BJ (cell line): ENCODE measurements around the gene ZDHHC20. TPM values are rescaled to one million over a fixed set of nuclear protein-coding genes. Genes with fewer than 3 reads are reported as not detected.

Experiments
- CTCF ChIA-PET: fragments of 350-600 bp; formaldehyde crosslinking; extraction: SDS; loops from one replicate; lab custom pipeline; 2021; ENCODE audit warnings: antibody characterized with exemption, inconsistent platforms; lab: Yijun Ruan, JAX
- POLR2A ChIA-PET: fragments of 300-600 bp; sonication (Branson Sonifier 250); formaldehyde crosslinking; extraction: SDS; loops from one replicate; lab custom pipeline; 2021; ENCODE audit warnings: antibody characterized with exemption; lab: Charles Lee
- DNase-seq: peaks from one replicate; pipeline ENCODE4 v3.0.0-alpha.2; 2011; ENCODE audit warnings: low read depth
- H3K27me3 ChIP-seq: 2 replicates; pipeline ENCODE4 v1.6.0; 2011; ENCODE audit warnings: low read length; ENCODE audit not compliant: control insufficient read depth, insufficient read depth
- H3K36me3 ChIP-seq: 2 replicates; pipeline ENCODE4 v1.5.1; 2011; ENCODE audit warnings: low read length; ENCODE audit not compliant: control insufficient read depth, insufficient read depth
- H3K4me3 ChIP-seq: 2 replicates; pipeline ENCODE4 v1.5.1; 2011; ENCODE audit warnings: low read depth, mild to moderate bottlenecking, control low read depth, low read length
- polyA plus RNA-seq: library from polyadenylated mRNA; depleted of rRNA; stranded (reverse); fragments of >200 nt; gene quantifications from 2 replicates; pipeline ENCODE4 v1.2.3, GENCODE V29; 2011
- TF ChIP-seq, protein P1 (sequence below): IDR thresholded peaks from 2 replicates; pipeline ENCODE4 v1.5.1; 2011; ENCODE audit warnings: low read depth, mild to moderate bottlenecking, control low read depth, inconsistent platforms, low read length, moderate library complexity; ENCODE audit not compliant: insufficient read depth

The ZDHHC20 gene
- polyA plus RNA-seq, 1 experiment = 20.2 TPM

DNA sequence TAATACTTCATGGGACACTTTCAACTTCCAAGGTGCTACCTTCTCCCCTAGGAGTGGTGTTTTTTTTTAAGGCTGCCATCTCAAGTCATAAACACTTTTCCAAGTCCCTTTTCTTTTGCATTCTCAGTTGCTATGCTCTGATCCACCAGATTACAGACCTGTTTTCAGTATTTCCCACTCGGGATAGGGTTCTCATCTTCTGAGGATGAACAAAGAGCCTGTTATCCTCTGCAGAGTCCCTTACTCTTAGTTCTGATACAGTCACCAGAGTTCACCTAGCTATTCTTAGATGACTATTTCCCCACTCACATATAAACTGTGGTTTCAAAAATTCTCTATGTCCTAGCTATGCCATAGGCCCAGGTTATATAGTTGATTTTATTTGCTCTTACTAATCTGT, 15.9 kb downstream of the ZDHHC20 start:
- DNase-seq = no peak
- Histone ChIP-seq H3K36me3 (no peaks in the 10 kb centered on the region), H3K4me3 (no peak overlapping the region), H3K27me3 (no peaks in the 10 kb centered on the region)
- ChIA-PET CTCF (interaction anchor here (0.6 kb wide), 1 partner anchor 469 kb away, joined by 3 read pairs; no protein-coding TSS in a partner anchor), POLR2A (no interaction called here)
- TF ChIP-seq, protein P1, sequence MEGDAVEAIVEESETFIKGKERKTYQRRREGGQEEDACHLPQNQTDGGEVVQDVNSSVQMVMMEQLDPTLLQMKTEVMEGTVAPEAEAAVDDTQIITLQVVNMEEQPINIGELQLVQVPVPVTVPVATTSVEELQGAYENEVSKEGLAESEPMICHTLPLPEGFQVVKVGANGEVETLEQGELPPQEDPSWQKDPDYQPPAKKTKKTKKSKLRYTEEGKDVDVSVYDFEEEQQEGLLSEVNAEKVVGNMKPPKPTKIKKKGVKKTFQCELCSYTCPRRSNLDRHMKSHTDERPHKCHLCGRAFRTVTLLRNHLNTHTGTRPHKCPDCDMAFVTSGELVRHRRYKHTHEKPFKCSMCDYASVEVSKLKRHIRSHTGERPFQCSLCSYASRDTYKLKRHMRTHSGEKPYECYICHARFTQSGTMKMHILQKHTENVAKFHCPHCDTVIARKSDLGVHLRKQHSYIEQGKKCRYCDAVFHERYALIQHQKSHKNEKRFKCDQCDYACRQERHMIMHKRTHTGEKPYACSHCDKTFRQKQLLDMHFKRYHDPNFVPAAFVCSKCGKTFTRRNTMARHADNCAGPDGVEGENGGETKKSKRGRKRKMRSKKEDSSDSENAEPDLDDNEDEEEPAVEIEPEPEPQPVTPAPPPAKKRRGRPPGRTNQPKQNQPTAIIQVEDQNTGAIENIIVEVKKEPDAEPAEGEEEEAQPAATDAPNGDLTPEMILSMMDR = no peak

DNA sequence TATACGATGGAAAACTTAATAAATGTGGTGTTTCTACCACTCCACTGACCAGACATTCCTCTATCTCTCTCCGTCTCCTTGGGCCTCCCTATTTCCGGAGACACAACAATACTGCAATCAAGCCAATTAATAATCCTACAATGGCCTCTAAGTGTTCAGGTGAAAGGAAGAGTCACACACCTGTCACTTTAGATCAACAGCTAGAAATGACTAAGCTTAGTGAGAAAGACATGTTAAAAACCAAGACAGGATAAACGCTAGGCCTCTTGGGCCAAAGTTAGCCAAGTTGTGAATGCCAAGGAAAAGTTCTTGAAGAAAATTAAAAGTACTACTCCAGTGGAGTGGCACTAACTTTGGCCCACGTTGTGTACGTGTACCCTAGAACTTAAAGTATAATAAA, 22.5 kb downstream of the ZDHHC20 start:
- DNase-seq = no peak
- CTCF ChIA-PET = interaction anchor here (0.9 to 1.1 kb wide), 2 partner anchors 15 to 32 kb away, joined by 3 read pairs; no protein-coding TSS in a partner anchor

DNA sequence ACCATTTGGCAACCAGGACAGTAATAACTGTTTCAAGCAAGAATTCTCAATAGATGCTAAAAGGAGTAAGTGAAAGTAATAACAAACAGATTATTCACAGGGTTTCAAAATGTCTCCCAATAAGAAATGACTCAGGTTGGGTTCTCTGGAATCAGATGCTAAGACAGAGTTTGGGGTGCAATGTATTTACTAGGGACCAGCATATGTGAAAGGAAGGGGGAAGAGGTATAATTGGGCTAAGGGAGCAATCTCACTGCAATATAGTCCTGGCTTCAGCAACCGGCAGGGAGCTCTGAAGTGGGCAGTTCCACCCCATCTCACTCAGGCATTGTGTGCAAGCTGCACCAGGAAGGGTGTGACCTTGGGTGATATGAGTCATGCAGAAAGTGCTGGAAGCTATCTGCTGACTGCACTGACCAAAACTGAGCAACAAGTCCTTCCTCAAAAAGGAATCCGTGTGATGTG, 23.4 kb downstream of the ZDHHC20 start:
- TF ChIP-seq, protein P1 = no peak
- POLR2A ChIA-PET = no interaction called here

More for the DNA sequence above, 22.5 kb downstream of the ZDHHC20 start:
- H3K4me3 ChIP-seq = no peak overlapping the region
- TF ChIP-seq, protein P1 = no peak
- H3K36me3 ChIP-seq = no peaks in the 10 kb centered on the region
- POLR2A ChIA-PET = no interaction called here
- H3K27me3 ChIP-seq = no peaks in the 10 kb centered on the region

DNA sequence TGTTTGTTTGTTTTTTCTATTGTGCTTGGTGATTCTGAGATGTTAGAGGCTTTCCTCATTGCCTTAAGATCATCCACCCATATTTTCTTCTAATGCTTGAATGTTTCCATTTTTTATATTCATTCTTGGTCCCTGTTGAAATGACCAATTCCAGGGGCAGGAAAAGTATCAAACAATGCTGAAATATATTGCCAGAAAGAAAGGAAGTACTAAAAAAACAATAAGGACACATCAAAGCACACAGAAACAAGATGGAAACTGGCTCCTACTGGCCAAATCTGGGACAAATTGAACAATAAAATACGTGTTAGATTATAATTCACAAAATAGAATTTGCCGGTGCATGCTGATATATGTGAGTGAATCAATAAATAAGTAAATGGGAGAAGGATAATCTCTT, 23.9 kb downstream of the ZDHHC20 start:
- DNase-seq = no peak

More for the DNA sequence above, 23.4 kb downstream of the ZDHHC20 start:
- DNase-seq = peak; percentile 51
- H3K27me3 ChIP-seq = no peaks in the 10 kb centered on the region
- H3K36me3 ChIP-seq = peaks cover 1% of the 10 kb centered on the region; the same call in 1 of the 2 replicates
- H3K4me3 ChIP-seq = no peak overlapping the region
- CTCF ChIA-PET = interaction anchor here (0.9 kb wide), 1 partner anchor 15 kb away, joined by 3 read pairs; no protein-coding TSS in a partner anchor

DNA sequence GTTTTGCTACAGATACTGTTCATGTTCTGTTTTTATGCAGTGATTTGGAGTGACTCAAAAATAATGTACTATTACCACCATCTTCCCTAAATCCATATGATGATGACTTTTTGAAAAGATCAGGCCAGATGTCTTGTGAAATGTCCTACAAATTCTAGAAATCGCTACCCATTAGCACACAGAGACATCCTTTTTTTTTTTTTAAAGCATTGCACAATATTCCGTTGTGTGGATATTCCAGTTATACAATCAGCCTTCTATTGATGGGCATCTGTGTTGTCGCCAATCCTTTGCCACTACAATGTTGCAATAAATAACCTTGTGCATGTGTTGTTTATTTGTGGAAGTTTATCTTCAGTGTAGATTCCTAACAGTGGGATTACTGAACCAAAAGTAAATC, 24.5 kb downstream of the ZDHHC20 start:
- DNase-seq = no peak
- peaks cover 2% of the 10 kb centered on the region; the same call in 1 of the 2 replicates for H3K36me3 ChIP-seq
- ChIA-PET POLR2A (no interaction called here), CTCF (no interaction called here)
- no peak overlapping the region for H3K4me3 ChIP-seq
- TF ChIP-seq, protein P1 = no peak
- H3K27me3 ChIP-seq = no peaks in the 10 kb centered on the region

More for the DNA sequence above, 23.9 kb downstream of the ZDHHC20 start:
- no peak overlapping the region for H3K4me3 ChIP-seq
- H3K36me3 ChIP-seq = peaks cover 2% of the 10 kb centered on the region; the same call in 1 of the 2 replicates
- H3K27me3 ChIP-seq = no peaks in the 10 kb centered on the region
- ChIA-PET CTCF (no interaction called here), POLR2A (no interaction called here)
- TF ChIP-seq, protein P1 = no peak
